H1 (cell line): ENCODE measurements around the gene NKTR. TPM values are rescaled to one million over a fixed set of nuclear protein-coding genes. Genes with fewer than 3 reads are reported as not detected.

Source experiments
- CTCF ChIA-PET: fragments of 300-600 bp; sonication (Branson Sonifier 250); formaldehyde crosslinking; loops from one replicate; lab custom pipeline; 2021; ENCODE audit not compliant: partially characterized antibody; lab: Charles Lee
- POLR2A ChIA-PET: fragments of 300-600 bp; sonication (Branson Sonifier 250); formaldehyde crosslinking; loops from one replicate; lab custom pipeline; 2021; ENCODE audit warnings: inconsistent platforms; ENCODE audit not compliant: partially characterized antibody; lab: Charles Lee
- DNase-seq, 2 experiments: peaks; one replicate each; pipeline versions ENCODE4 v3.0.0 to v3.0.0-alpha.2; 2010 to 2022; ENCODE audit warnings: low spot score in 2 of 2, low read depth in 1 of 2, mixed read lengths in 1 of 2
- FAIRE-seq: peaks from 2 replicates; lab custom pipeline; 2011; peaks lifted over from hg19 to GRCh38; lab: Jason Lieb, UNC
- H2AFZ ChIP-seq: 2 replicates; pipeline ENCODE4 v1.8.1; 2012; ENCODE audit warnings: low read length, inconsistent platforms
- H2AK5ac ChIP-seq: 2 replicates; pipeline ENCODE4 v1.6.1; 2013; ENCODE audit warnings: low read depth, low read length
- H2BK120ac ChIP-seq: replicated peaks from 2 replicates; pipeline ENCODE3; 2013; ENCODE audit warnings: low read depth, low read length, inconsistent platforms
- H2BK12ac ChIP-seq: 2 replicates; pipeline ENCODE4 v1.6.1; 2013; ENCODE audit warnings: low read depth, low read length
- H2BK15ac ChIP-seq: 2 replicates; pipeline ENCODE4 v1.6.1; 2013; ENCODE audit warnings: low read length
- H2BK20ac ChIP-seq: 2 replicates; pipeline ENCODE4 v1.6.1; 2013; ENCODE audit warnings: low read length
- H2BK5ac ChIP-seq: 2 replicates; pipeline ENCODE4 v1.6.1; 2013; ENCODE audit warnings: low read depth, low read length
- H3K14ac ChIP-seq: 2 replicates; pipeline ENCODE4 v1.6.1; 2013; ENCODE audit warnings: inconsistent platforms; ENCODE audit not compliant: insufficient read length
- H3K18ac ChIP-seq: 2 replicates; pipeline ENCODE4 v1.6.1; 2013; ENCODE audit warnings: low read length; ENCODE audit errors: extremely low read depth
- H3K23ac ChIP-seq: 2 replicates; pipeline ENCODE4 v1.6.1; 2013; ENCODE audit warnings: inconsistent platforms; ENCODE audit not compliant: insufficient read length
- H3K23me2 ChIP-seq: 2 replicates; pipeline ENCODE4 v1.6.1; 2013; ENCODE audit warnings: low read depth, low read length
- H3K27ac ChIP-seq: 2 replicates; pipeline ENCODE4 v1.6.1; 2011; ENCODE audit warnings: low read depth, low read length, inconsistent platforms
- H3K27me3 ChIP-seq, 4 experiments: replicated peaks in 1 of 4; 1 replicate in 1 of 4; 2 replicates in 3 of 4; pipeline versions ENCODE4 v1.6.1 to v1.8.1; 2011 to 2013; ENCODE audit warnings: low read length in 3 of 4, mild to moderate bottlenecking in 3 of 4, inconsistent platforms in 2 of 4, mixed read lengths in 2 of 4, moderate library complexity in 1 of 4; ENCODE audit not compliant: control insufficient read depth in 3 of 4, insufficient read depth in 3 of 4; ENCODE audit errors: extremely low read depth in 1 of 4
- H3K36me3 ChIP-seq, 4 experiments: 2 replicates each; pipeline versions ENCODE4 v1.6.1 to v1.8.1; 2011 to 2013; ENCODE audit warnings: mild to moderate bottlenecking in 4 of 4, low read length in 3 of 4, moderate library complexity in 2 of 4, control low read depth in 1 of 4, inconsistent platforms in 1 of 4; ENCODE audit not compliant: insufficient read depth in 4 of 4, control insufficient read depth in 2 of 4
- H3K4ac ChIP-seq: replicated peaks from 2 replicates; pipeline ENCODE3; 2013; ENCODE audit warnings: low read length, low read depth, mixed read lengths, inconsistent platforms; ENCODE audit not compliant: insufficient read length
- H3K4me1 ChIP-seq, 4 experiments: replicated peaks in 1 of 4; 1 replicate in 1 of 4; 2 replicates in 3 of 4; pipeline versions ENCODE4 v1.6.1 to v1.8.1; 2011 to 2013; ENCODE audit warnings: low read length in 3 of 4, inconsistent platforms in 2 of 4, mixed read lengths in 1 of 4; ENCODE audit not compliant: insufficient read depth in 4 of 4, control insufficient read depth in 3 of 4
- H3K4me2 ChIP-seq, 2 experiments: 2 replicates each; pipeline versions ENCODE4 v1.6.1 to v1.8.1; 2011 to 2013; ENCODE audit warnings: low read depth in 2 of 2, low read length in 2 of 2, control low read depth in 1 of 2, inconsistent platforms in 1 of 2, mild to moderate bottlenecking in 1 of 2; ENCODE audit not compliant: insufficient read depth in 1 of 2
- H3K4me3 ChIP-seq, 4 experiments: fragments of 200-600, 300-600 bp in 1 of 4; sonication (generic), shearing (Covaris generic), sonication (Bioruptor Twin) in 1 of 4; 2 replicates each; pipeline versions ENCODE4 v1.5.1 to v1.8.1; 2011 to 2016; ENCODE audit warnings: low read length in 4 of 4, low read depth in 3 of 4, control low read depth in 2 of 4, inconsistent platforms in 2 of 4, mild to moderate bottlenecking in 2 of 4, mixed read lengths in 1 of 4, moderate library complexity in 1 of 4; ENCODE audit not compliant: insufficient read depth in 2 of 4; ENCODE audit errors: extremely low read depth in 1 of 4
- H3K56ac ChIP-seq: replicated peaks from 2 replicates; pipeline ENCODE3; 2013; ENCODE audit warnings: low read depth, mild to moderate bottlenecking, mixed read lengths, low read length, inconsistent platforms; ENCODE audit not compliant: insufficient read length
- H3K79me1 ChIP-seq: 2 replicates; pipeline ENCODE4 v1.6.1; 2013; ENCODE audit warnings: low read depth, low read length, control low read depth
- H3K79me2 ChIP-seq, 2 experiments: 2 replicates each; pipeline versions ENCODE4 v1.6.1 to v1.8.1; 2012 to 2013; ENCODE audit warnings: low read length in 2 of 2, mild to moderate bottlenecking in 2 of 2, inconsistent platforms in 1 of 2; ENCODE audit not compliant: insufficient read depth in 2 of 2, control insufficient read depth in 1 of 2
- H3K9ac ChIP-seq, 4 experiments: replicated peaks in 1 of 4; 1 replicate in 1 of 4; 2 replicates in 3 of 4; pipeline versions ENCODE4 v1.6.1 to v1.8.1; 2011 to 2013; ENCODE audit warnings: low read depth in 3 of 4, low read length in 3 of 4, control low read depth in 2 of 4, mild to moderate bottlenecking in 2 of 4, moderate library complexity in 2 of 4, inconsistent platforms in 1 of 4; ENCODE audit errors: extremely low read depth in 1 of 4
- H3K9me3 ChIP-seq, 2 experiments: 2 replicates each; pipeline versions ENCODE4 v1.6.1 to v1.8.1; 2012 to 2013; ENCODE audit warnings: mild to moderate bottlenecking in 2 of 2, moderate library complexity in 2 of 2, control low read depth in 1 of 2, inconsistent platforms in 1 of 2, low read depth in 1 of 2, low read length in 1 of 2, mixed read lengths in 1 of 2; ENCODE audit not compliant: insufficient read depth in 2 of 2
- H4K20me1 ChIP-seq, 2 experiments: replicated peaks in 1 of 2; 2 replicates each; pipeline versions ENCODE3 to v1.8.1; 2011 to 2013; ENCODE audit warnings: inconsistent platforms in 2 of 2, low read length in 2 of 2, mild to moderate bottlenecking in 1 of 2; ENCODE audit not compliant: insufficient read depth in 2 of 2, control insufficient read depth in 1 of 2
- H4K5ac ChIP-seq: 2 replicates; pipeline ENCODE4 v1.6.1; 2013; ENCODE audit warnings: low read length, low read depth, mixed read lengths, inconsistent platforms; ENCODE audit not compliant: insufficient read length
- H4K8ac ChIP-seq: 2 replicates; pipeline ENCODE4 v1.8.0; 2013; ENCODE audit warnings: mild to moderate bottlenecking, moderate library complexity, low read length, inconsistent platforms; ENCODE audit not compliant: insufficient read depth; ENCODE audit errors: extremely low read depth
- H4K91ac ChIP-seq: replicated peaks from 2 replicates; pipeline ENCODE3; 2013; ENCODE audit warnings: low read length, mixed read lengths, inconsistent platforms; ENCODE audit not compliant: insufficient read length
- CEBPB ChIP-seq: IDR thresholded peaks from 2 replicates; pipeline ENCODE4 v1.6.1; 2012; ENCODE audit warnings: low read depth, low read length
- EZH2 ChIP-seq: fragments of 200-600 bp; sonication (generic); IDR thresholded peaks from 2 replicates; pipeline ENCODE4 v1.7.1; 2012; ENCODE audit warnings: low read depth, mild to moderate bottlenecking, moderate library complexity, low read length, inconsistent platforms; ENCODE audit not compliant: severe bottlenecking
- GTF2F1 ChIP-seq: IDR thresholded peaks from 2 replicates; pipeline ENCODE4 v1.6.1; 2012; ENCODE audit warnings: low read depth, low read length, improper control_type of control experiment, borderline replicate concordance
- JUND ChIP-seq: IDR thresholded peaks from 2 replicates; pipeline ENCODE4 v1.6.1; 2011; ENCODE audit warnings: mild to moderate bottlenecking, improper control_type of control experiment, low read length
- KDM1A ChIP-seq: fragments of 200-600, 300-600 bp; sonication (generic); IDR thresholded peaks from 2 replicates; pipeline ENCODE4 v1.7.1; 2016; ENCODE audit warnings: mild to moderate bottlenecking, low read length, borderline replicate concordance
- SP4 ChIP-seq: IDR thresholded peaks from 2 replicates; pipeline ENCODE4 v1.6.1; 2012; ENCODE audit warnings: low read length, inconsistent platforms
- ZNF274 ChIP-seq: IDR thresholded peaks from 2 replicates; pipeline ENCODE4 v1.7.0; 2012; ENCODE audit warnings: low read length, borderline replicate concordance; ENCODE audit errors: extremely low read depth
- WGBS, 2 experiments: shearing (Covaris generic) in 1 of 2; methylation state at CpG; one replicate each; pipeline versions ENCODE4 v1.1.6 to v1.1.7; 2013 to 2015; ENCODE audit warnings: low lambda C conversion rate in 2 of 2, mixed read lengths in 2 of 2, inconsistent platforms in 1 of 2, low coverage in 1 of 2, missing lambda C conversion rate in 1 of 2; ENCODE audit not compliant: insufficient replicate concordance in 2 of 2, insufficient coverage in 1 of 2, insufficient read length in 1 of 2; ENCODE audit errors: extremely low coverage in 1 of 2, missing lambda C conversion rate in 1 of 2; 5-methylcytosine and 5-hydroxymethylcytosine counted together
- polyA plus RNA-seq, 7 experiments: library from polyadenylated mRNA; depleted of rRNA in 3 of 7; stranded (reverse) in 5 of 7; unstranded in 2 of 7; fragments of >200 nt in 5 of 7; fragments of 200-250 nt in 2 of 7; gene quantifications; 1 replicate in 5 of 7; 2 replicates in 1 of 7; 4 replicates in 1 of 7; pipeline versions ENCODE4 v1.2.1 to v1.2.3, GENCODE V29; 2011 to 2013; ENCODE audit warnings: missing spikeins in 2 of 7, mixed read lengths in 2 of 7
- total RNA-seq: library from RNA; stranded (reverse); fragmentation: NEBNext Ultra II Directional; extraction: Animal tissue kit (Norgen Biotek cat#: 25700); gene quantifications from 2 replicates; pipeline ENCODE4 v1.2.1, GENCODE V29; 2021

Gene NKTR
- total and polyA plus RNA-seq, 2 of the 8 experiments (the other 6 are each of a cell fraction or from before 2014, with no cell fraction given) = 24.1 to 62.2 TPM

DNA sequence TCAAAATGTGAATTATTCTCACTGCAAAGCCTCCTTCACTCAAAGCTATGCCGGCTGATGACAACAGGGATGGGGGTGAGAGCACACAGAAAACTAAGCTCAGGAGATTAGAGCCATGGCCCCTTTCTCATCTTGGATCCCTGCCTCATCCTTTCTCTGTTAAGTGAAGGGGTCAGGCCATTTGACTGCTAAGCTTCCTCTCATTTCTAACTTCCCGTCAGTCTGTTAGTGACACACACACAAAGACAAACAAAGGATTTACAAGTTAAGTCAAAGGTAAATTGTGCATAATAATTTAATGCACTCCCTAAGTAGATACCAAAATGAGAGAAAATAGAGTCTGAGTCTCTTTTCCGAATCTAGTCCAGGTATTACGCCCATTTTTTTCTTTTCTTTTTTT lies 8.7 kb upstream of the NKTR start:
- no peaks in the 10 kb centered on the region; the same call in 1 of the 2 replicates for H3K23me2 ChIP-seq
- no peak overlapping the region for H2BK12ac ChIP-seq
- TF ChIP-seq EZH2 = no peak
- no peak for TF ChIP-seq KDM1A
- TF ChIP-seq CEBPB = no peak
- no peak for TF ChIP-seq ZNF274
- no peak for TF ChIP-seq SP4
- no peak for TF ChIP-seq GTF2F1
- no peak for TF ChIP-seq JUND
- DNase-seq (no peak), FAIRE-seq (no peak)
- peak overlapping the region; percentile 13; the same call in 1 of the 2 replicates for H3K27ac ChIP-seq
- no peak overlapping the region for H3K18ac ChIP-seq
- H2BK20ac ChIP-seq = no peak overlapping the region
- no peak overlapping the region for H4K91ac ChIP-seq
- no peaks in the 10 kb centered on the region for H4K20me1 ChIP-seq
- peaks cover 6 to 16% (median 11%) of the 10 kb centered on the region in 4 experiments; a peak in 6 of 7 replicates for H3K4me1 ChIP-seq
- H3K4me2 ChIP-seq = peak overlapping the region; percentile 67 to 79
- H3K9ac ChIP-seq = peak overlapping the region; percentile 58 to 79 (median 68)
- H3K79me1 ChIP-seq = no peaks in the 10 kb centered on the region
- peak overlapping the region; percentile 58 to 76 (median 71) for H3K4me3 ChIP-seq
- peaks cover 0 to 38% (median 2%) of the 10 kb centered on the region in 4 experiments; a peak in 4 of 8 replicates for H3K36me3 ChIP-seq
- ChIA-PET CTCF (interaction anchor here (0.9 to 2.3 kb wide), 4 partner anchors 9 to 153 kb away, joined by 3 to 7 read pairs (median 3); partner anchors contain the start of gene NKTR), POLR2A (interaction anchor here (0.6 to 6.0 kb wide), 12 partner anchors 10 to 366 kb away, joined by 3 to 66 read pairs (median 3); partner anchors contain the start of genes NKTR and SEC22C)
- H3K9me3 ChIP-seq = no peaks in the 10 kb centered on the region
- no peak overlapping the region for H3K4ac ChIP-seq
- H2AK5ac ChIP-seq = no peak overlapping the region
- H2AFZ ChIP-seq = no peak overlapping the region
- H3K79me2 ChIP-seq = peaks cover 4 to 27% of the 10 kb centered on the region in 2 experiments; a peak in 2 of 4 replicates
- H2BK15ac ChIP-seq = no peak overlapping the region
- no peak overlapping the region for H3K14ac ChIP-seq
- no peak overlapping the region for H2BK120ac ChIP-seq
- no peak overlapping the region for H3K56ac ChIP-seq
- H2BK5ac ChIP-seq = peak overlapping the region; percentile 73
- no peak overlapping the region for H4K5ac ChIP-seq
- WGBS, 2 experiments = 73% methylated on average over 4 of the region's 4 CpGs; no CpG with 5 or more reads in 1 of the 2 experiments
- no peaks in the 10 kb centered on the region for H3K27me3 ChIP-seq
- H3K23ac ChIP-seq = no peak overlapping the region
- H4K8ac ChIP-seq = no peak overlapping the region
